Cardiac muscle cell (in vitro differentiated cells and primary cell): Measurements from ENCODE around the gene S1PR2. TPM values are rescaled to one million over a fixed set of nuclear protein-coding genes. Genes with fewer than 3 reads are reported as not detected.
A peak's percentile ranks its signal among the peaks of the same experiment; 100 is the strongest.

Experiments used
- DNase-seq, 2 donors: peaks; one replicate each; pipeline versions ENCODE4 v3.0.0 to v3.0.0-alpha.2; 2010 to 2017; ENCODE audit warnings: low read depth in 1 of 2, low spot score in 1 of 2
- H3K27ac ChIP-seq: fragments of 200-600 bp; sonication (generic); 2 replicates; pipeline ENCODE4 v1.5.1; 2016
- H3K27me3 ChIP-seq: fragments of 200-600 bp; sonication (generic); 2 replicates; pipeline ENCODE4 v1.6.0; 2016; ENCODE audit warnings: control low read depth
- H3K36me3 ChIP-seq: fragments of 200-600 bp; sonication (generic); 2 replicates; pipeline ENCODE4 v1.5.1; 2016; ENCODE audit warnings: control low read depth
- H3K4me1 ChIP-seq: fragments of 200-600 bp; sonication (generic); 2 replicates; pipeline ENCODE4 v1.8.1; 2017; ENCODE audit warnings: low read depth, mild to moderate bottlenecking, mixed run types
- H3K4me3 ChIP-seq: fragments of 200-600 bp; sonication (generic); 2 replicates; pipeline ENCODE4 v1.5.1; 2016; ENCODE audit warnings: mild to moderate bottlenecking
- H3K9me3 ChIP-seq: fragments of 200-600 bp; sonication (generic); 2 replicates; pipeline ENCODE4 v1.5.1; 2017; ENCODE audit warnings: low read depth, mild to moderate bottlenecking, control low read depth
- polyA plus RNA-seq: library from polyadenylated mRNA; unstranded; fragments of >200 nt; fragmentation: Nextera tagmentation; extraction: Ambion mirVana; gene quantifications from 2 replicates; pipeline ENCODE4 v1.2.1, GENCODE V29; 2016
- total RNA-seq: library from RNA; depleted of rRNA; stranded (reverse); fragments of >200 nt; gene quantifications from 2 replicates; pipeline ENCODE4 v1.2.3, GENCODE V29; 2016
- TF ChIP-seq, protein P1 (sequence below): IDR thresholded peaks from 2 replicates; pipeline ENCODE4 v1.5.1; 2012; ENCODE audit warnings: low read depth, mild to moderate bottlenecking, low read length

Gene S1PR2
- total and polyA plus RNA-seq, 2 experiments from 2014 or later: 1.8 to 5.7 TPM

DNA sequence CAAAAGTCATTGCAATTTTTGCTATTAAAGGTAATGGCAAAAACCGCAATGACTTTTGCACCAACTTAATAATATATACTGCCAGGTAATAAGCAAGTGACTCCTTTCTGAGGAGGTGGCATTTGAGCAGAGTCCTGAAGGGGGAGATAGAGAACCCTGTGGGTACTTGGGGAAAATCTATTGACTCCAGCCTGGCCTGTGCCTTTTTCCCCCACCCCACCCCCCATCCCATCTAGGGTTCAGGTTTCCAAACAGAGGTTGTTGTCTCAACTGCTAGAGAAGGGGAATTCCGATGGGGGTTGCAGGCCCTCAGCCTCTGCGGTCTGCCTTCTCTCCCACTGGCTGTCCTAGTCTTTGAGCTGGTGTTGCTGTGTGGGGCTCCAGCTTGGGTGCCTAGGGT, 11.5 kb downstream of the S1PR2 start:
- no peaks in the 10 kb centered on the region for H3K36me3 ChIP-seq
- no peak overlapping the region for H3K27ac ChIP-seq
- H3K4me3 ChIP-seq: no peak overlapping the region
- TF ChIP-seq, protein P1, sequence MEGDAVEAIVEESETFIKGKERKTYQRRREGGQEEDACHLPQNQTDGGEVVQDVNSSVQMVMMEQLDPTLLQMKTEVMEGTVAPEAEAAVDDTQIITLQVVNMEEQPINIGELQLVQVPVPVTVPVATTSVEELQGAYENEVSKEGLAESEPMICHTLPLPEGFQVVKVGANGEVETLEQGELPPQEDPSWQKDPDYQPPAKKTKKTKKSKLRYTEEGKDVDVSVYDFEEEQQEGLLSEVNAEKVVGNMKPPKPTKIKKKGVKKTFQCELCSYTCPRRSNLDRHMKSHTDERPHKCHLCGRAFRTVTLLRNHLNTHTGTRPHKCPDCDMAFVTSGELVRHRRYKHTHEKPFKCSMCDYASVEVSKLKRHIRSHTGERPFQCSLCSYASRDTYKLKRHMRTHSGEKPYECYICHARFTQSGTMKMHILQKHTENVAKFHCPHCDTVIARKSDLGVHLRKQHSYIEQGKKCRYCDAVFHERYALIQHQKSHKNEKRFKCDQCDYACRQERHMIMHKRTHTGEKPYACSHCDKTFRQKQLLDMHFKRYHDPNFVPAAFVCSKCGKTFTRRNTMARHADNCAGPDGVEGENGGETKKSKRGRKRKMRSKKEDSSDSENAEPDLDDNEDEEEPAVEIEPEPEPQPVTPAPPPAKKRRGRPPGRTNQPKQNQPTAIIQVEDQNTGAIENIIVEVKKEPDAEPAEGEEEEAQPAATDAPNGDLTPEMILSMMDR: peak; percentile 50
- DNase-seq: peak in 1 of 2 donors; percentile 53
- no peaks in the 10 kb centered on the region for H3K4me1 ChIP-seq
- no peaks in the 10 kb centered on the region for H3K9me3 ChIP-seq
- no peaks in the 10 kb centered on the region for H3K27me3 ChIP-seq

DNA sequence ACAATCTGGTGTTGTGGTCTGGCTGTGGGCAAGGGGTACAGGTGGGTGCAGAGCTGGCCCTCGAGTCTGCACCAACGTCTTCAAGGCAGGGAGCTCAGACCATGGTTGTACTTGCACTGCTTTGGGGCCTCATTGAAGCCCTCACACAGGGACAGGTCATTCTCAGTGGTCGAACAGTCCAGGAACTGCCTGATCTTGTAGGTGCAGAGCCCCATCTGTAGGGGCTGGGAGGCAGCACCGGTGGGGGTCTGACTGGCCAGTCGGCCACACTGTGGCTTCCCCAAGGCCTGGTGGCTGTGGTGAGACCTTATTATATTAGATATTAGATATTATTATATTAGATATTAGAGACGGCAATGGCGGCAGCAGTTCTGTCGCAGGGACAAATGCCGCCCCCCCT, 14.0 kb downstream of the S1PR2 start:
- H3K36me3 ChIP-seq: no peaks in the 10 kb centered on the region
- DNase-seq: no peak
- no peak overlapping the region for H3K27ac ChIP-seq
- H3K4me1 ChIP-seq: no peaks in the 10 kb centered on the region
- TF ChIP-seq, protein P1: no peak
- H3K9me3 ChIP-seq: no peaks in the 10 kb centered on the region
- H3K27me3 ChIP-seq: no peaks in the 10 kb centered on the region
- no peak overlapping the region for H3K4me3 ChIP-seq

- no peaks in the 10 kb centered on the region for H3K27me3 ChIP-seq
- no peak overlapping the region for H3K27ac ChIP-seq
These were observed 16.3 kb downstream of the S1PR2 start for GRCh38 chr19:10214784-10215183.

GRCh38 chr19:10211691-10212090, 19.4 kb downstream of the S1PR2 start:
- Histone ChIP-seq H3K9me3 (no peaks in the 10 kb centered on the region), H3K27ac (no peak overlapping the region), H3K27me3 (no peaks in the 10 kb centered on the region), H3K4me3 (no peak overlapping the region), H3K4me1 (no peaks in the 10 kb centered on the region), H3K36me3 (no peaks in the 10 kb centered on the region)
- no peak for DNase-seq
- TF ChIP-seq, protein P1: no peak

More at GRCh38 chr19:10214784-10215183, 16.3 kb downstream of the S1PR2 start:
- Histone ChIP-seq H3K4me1 (no peaks in the 10 kb centered on the region), H3K36me3 (no peaks in the 10 kb centered on the region), H3K9me3 (no peaks in the 10 kb centered on the region), H3K4me3 (no peak overlapping the region)
- TF ChIP-seq, protein P1: no peak
- no peak for DNase-seq

DNA sequence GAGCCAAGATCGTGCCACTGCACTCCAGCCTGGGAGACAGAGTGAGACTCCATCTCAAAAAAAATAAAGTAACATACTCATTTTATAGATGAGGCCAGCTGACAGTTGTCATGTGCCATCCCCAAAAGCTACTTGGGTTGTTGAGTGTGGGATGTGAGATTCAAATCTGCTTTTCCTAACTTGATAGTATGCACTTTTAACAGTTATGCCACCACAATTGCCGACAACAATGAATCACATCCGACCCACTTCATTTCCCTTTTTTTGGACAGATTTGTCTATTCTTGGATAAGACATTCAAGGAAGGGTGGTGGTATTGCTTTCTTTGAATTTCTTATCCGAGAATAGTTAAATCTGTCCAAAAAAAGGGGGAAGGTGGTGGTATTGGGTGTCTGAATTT, 20.1 kb downstream of the S1PR2 start:
- TF ChIP-seq, protein P1: no peak
- Histone ChIP-seq H3K27me3 (no peaks in the 10 kb centered on the region), H3K4me1 (no peaks in the 10 kb centered on the region)

DNA sequence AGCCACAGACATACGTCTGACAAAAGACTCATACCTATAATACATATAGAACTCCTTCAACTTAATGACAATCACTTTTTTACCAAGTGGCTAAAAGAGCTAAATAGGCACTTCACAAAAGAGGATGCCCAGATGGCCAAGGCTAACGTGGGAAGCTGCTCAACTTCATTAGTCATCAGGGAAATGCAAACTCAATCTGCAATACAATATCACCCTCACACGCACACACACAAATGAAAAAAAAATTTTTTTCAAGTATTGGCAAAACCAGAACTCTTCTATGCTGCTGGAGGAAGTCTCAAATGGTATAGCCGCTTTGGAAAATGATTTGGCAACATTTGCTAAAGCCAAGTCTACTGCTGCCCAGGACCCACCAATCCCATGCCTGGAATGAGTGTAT, 21.8 kb downstream of the S1PR2 start:
- H3K4me3 ChIP-seq: no peak overlapping the region
- no peaks in the 10 kb centered on the region for H3K4me1 ChIP-seq
- TF ChIP-seq, protein P1: no peak
- no peak overlapping the region for H3K27ac ChIP-seq
- H3K36me3 ChIP-seq: no peaks in the 10 kb centered on the region
- no peaks in the 10 kb centered on the region for H3K9me3 ChIP-seq
- DNase-seq: no peak
- H3K27me3 ChIP-seq: no peaks in the 10 kb centered on the region

More for the DNA sequence above, 20.1 kb downstream of the S1PR2 start:
- DNase-seq: no peak
- Histone ChIP-seq H3K36me3 (no peaks in the 10 kb centered on the region), H3K9me3 (no peaks in the 10 kb centered on the region), H3K27ac (no peak overlapping the region), H3K4me3 (no peak overlapping the region)
